ENCODE measurements around the gene OBSCN.
"Not testable (repeated sequence)": the region's sequence is repeated elsewhere in the genome, so short reads cannot be mapped to it uniquely, and the experiment has no call there.

The OBSCN gene

DNA sequence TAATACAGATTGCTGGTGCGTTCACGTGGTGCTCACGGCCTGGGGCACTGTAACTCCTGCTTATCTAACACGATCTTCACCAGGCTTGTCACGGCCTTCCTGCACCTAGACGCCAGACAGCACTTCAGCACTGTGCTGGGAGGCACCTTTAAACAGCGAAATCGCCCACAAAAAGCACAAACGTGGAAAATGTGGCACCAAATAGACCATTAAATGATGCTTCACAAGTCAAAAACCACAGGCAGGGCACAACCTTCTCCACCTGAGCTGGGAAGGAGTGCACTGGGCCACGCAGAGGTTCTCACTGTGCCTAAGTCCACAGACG, 22.2 kb upstream of the OBSCN start:
- no peak for DNase-seq (ENCODE audit: low spot score)

DNA sequence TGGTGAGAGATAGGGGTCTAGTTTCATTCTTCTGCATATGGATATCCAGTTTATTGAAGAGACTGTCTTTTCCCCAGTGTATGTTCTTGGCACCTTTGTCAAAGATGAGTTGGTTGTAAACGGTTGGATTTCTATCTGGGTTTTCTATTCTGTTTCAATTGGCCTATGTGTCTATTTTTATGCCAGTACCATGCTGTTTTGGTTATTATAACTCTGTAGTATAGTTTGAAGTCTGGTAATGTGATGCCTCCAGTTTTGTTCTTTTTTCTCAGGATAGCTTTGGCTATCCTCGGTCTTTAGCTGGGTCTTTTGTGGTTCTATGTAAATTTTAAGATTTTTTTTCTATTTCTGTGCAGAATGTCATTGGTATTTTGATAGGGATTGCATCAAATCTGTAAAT, 19.6 kb upstream of the OBSCN start:
- DNase-seq (ENCODE audit: low spot score): not testable (repeated sequence)

DNA sequence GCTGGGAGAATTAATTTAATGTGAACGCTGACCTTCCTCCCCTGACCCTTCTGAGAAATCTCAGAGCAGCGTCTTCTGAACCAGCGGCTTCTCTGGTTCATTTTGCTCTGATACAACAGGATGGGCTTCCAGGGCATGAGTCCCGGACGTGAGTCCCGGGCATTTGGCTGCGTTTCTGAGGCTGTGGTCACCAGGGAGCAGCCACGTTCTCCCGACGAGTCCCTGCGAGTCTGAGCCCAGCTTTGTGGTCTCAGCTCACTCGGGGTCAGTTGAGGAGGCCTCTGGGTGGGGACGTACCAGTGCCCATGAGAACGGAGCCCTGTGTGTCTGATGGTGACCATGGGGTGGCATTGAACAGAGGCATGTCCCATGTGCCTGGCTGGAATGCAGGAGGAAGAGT, 17.7 kb upstream of the OBSCN start:
- DNase-seq (ENCODE audit: low spot score): no peak

DNA sequence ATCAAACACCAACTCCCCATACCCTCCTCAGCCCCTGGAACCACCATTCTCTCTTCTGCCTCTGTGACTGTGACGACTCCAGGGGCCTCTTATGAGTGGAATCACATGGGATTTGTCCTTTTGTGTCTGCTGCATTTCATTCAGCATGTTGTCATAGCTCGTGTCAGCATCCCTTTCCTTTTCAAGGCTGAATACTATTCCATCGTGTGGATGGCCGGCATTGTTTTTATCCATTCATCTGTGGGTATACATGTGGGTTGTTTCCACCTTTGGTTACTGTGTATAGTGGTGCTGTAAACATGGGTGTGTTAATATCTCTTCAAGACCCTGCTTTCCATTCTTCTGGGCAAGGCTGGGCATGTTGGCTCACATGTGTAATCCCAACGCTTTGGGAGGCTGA, 17.1 kb upstream of the OBSCN start:
- no peak for DNase-seq (ENCODE audit: low spot score)

DNA sequence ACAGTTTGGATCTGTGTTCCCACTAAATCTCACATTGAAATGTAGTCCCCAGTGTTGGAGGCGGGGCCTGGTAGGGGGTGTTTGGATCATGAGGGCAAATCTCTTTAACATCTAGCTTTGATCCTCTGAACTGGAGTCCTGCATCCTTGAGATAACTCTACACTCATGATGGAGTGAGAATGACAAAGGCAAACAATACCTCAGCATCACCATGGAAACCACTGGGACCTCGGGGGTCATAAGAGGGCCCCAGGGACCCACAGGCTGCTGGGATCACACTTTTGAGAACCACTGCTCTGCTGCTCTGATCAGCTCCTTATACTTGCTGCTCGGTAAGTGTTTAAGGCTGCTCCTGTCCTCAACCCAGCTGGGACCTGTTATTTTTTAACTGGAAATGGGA, 13.4 kb upstream of the OBSCN start:
- DNase-seq (ENCODE audit: low spot score): no peak

DNA sequence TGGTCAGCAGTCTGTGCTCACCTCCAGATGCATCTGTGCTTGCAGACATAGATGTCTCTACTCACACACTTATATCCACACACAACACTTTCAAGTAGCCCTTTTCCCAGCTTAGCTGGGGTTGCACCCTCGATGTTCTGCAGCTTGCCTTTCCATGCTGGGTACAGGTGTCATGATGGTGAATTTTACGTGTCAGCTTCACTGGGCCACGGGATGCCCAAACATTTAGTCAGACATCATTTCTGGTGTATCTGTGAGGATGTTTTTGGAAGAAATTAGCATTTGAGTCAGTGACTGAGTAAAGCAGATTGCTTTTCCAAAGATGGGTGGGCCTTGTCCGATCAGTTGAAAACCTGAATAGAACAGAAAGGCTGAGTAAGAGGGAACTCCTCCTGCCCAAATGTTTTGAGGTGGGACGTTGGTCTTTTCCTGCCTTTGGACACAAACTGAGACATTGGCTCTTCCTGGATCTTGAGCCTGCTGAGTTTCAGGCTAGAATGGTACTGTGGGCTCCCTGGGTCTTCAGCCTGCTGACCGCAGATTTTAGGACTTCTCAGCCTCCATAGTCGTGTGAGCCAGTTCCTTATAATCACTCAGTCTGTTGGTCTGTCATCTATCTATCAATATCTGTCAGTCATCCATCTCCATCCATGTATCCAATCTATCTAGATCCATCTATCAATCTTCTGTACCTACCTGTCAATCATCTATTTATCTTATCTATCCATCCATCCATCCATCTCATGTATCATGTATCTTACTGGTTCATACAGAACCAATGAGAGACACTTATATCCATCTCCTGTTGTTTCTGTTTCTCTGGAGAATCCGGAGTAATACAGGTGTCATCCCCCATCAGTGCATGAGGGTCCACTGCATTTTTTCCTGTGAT, 12.7 kb upstream of the OBSCN start:
- DNase-seq (ENCODE audit: low spot score): no peak

DNA sequence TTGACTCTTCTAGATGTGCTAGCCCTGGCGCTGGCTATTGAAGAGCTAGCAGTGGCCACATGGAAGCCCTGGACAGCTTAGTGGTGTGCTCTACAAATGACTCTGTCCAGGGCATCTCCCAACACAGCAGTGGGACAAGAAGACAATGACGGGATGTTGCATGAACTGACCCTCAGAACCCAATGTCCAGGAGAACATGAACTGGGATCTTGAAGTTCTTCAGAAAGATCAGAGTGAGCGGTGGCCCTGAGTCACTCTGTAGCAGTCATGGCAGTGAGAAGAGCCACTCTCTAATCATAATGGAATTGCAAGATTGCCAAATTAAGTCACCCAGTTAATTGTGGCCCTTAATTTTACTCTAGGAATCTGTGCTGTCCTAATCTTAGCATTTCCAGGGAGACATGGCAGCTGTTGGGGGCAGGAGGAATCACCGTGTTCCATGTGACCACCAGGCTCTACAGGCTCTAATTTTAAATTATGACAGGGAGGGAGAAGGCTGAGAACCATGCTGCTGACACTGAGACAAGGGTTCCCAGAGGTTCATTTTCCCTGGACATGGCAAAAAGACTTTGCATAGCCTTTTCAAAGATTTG, 10.2 kb upstream of the OBSCN start:
- DNase-seq (ENCODE audit: low spot score): no peak

DNA sequence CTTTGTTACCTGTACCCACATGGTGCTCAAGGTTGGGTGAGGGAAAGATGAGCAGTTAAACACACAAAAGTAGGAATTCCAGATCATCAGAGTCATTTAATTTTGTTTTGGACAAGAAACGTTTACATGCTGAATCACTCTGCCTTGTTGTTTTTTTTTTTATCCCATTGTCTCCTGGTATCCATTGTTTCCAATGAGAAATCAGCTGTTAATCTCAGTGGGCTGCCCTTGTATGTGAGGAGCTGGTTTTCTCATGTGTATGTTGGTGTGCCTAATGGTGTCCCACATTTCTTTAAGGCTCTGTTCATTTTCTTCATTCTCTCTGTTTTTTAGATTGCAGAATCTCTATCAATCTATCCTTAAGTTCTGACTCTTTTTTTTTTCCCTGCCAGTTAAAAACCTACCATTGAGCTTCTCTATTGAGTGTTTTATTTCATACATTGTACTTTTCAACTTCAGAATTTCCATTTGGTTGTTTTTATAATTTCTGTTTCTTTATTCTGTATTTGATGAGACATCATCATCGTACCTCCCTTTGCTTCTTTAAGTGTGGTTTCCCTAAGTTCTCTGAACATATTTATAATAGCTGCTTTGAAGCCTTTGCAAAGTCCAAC, 8.8 kb upstream of the OBSCN start:
- no peak for DNase-seq (ENCODE audit: low spot score)

DNA sequence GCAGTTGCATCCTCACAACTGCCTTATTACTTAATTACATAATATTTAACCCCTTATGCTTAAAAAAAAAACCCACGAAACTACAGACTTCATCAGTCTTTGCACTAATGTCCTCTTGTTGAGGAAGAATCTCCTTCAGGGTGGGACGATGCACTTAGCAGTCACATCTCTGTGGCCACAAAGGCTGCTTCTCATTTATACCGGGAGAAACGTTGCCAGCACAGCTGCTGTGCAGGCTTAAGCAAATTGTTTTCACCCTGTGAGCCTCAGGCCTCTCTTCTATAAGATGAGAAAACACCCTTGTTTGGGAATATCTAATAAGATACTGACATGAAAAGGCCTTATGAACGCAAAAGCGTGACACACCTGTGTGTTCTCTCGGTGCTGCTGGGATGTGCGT, 2.9 kb upstream of the OBSCN start:
- no peak for DNase-seq (ENCODE audit: low spot score)

DNA sequence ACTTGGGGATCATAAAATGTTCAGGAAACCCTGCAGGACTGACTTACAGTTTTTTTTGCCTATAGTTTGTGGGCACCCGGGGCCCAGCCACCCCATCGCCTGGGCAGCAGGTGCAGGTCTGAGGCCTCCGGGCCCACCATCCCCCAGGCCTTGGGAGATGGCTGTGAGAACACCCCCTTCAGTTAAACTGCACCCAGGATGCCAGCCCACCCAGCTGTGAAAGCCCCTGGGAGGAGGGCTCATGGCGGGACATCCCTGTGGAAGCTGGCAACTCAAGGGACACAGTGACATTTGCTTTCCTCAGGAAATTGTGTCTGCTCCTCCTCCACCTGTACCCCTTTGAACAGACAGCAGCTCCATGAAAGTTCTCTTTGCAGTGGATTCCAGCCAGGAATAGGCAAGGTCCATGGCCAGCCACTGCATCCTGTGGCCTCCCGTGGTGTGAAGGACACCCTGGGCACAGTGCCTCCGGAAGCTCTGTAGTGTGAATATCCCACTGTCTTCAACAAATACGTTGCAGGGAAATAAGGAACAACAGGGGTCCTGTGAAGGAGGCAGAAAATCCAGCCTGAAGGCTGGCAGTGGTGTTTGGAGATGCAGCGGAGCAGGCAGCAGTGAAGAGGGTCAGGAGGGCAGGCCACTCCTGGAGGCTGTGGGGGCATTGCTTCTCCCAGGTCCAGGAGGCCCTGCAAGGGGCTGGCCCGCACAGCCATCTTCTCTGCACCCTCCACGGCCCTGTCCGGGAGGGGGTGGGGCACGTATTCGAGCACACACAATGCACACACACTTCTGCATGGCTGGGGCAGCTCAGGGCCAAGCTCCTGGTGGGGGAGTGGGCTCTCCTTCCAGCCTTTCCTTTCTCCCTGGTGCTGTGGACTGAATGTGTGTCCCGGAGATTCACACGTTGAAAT, 2.1 kb upstream of the OBSCN start:
- no peak for DNase-seq (ENCODE audit: low spot score)

DNA sequence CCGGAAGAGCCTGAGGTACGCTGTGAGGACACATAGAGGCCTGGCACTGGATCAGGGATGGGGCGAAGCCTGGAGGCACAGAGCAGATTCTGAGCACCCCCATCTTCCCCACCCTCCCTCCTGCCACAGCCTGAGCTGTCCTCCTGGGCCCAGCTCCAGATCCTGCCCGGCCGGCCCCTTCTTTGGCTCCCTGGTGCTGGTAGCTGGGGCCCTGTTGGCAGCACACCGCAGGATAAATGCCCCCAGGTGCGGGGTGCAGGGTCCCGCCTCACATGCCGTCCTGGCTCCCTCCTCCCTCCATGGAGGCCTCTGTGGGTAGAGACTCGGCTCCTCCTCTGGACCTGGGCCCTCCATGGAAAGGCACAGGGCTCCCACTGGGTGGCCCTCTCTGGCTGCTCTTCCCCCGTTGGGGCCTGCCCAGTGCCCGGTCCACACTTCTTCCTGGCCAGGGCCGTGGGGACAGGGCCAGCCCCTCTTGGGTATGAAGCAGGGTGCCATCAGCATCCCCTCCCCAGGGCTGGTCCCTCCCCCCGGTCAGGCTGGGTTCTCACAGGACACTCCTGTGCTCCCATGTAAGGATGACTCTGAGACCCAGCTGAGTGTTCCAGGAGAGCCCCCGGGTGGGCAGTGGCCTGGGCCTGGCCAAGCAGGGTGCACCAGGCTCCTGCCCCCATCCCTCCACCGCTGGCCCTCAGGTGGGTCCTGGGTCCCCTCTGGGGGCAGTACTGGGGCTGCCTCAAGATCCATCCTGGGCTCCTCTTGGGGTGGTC, 1.1 kb upstream of the OBSCN start:
- DNase-seq (ENCODE audit: low spot score): no peak

DNA sequence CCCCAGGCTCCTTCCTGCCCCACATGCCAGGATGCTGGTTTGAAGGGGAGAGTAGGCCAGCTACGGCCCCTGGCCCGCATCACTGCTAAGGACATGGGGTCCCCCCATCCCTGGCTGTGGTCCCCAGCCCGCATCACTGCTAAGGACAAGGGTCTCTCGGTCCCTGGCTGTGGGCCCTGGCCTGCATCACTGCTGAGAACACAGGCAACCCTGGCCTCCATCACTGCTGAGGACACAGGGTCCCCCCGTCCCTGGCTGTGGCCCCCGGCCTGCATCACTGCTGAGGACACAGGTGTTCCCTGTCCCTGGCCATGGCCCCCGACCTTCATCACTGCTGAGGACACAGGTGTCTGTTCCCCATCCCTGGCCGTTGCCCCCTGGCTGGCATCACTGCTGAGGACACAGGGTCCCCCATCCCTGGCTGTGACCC, 448 bp upstream of the OBSCN start:
- DNase-seq (ENCODE audit: low spot score): no peak

DNA sequence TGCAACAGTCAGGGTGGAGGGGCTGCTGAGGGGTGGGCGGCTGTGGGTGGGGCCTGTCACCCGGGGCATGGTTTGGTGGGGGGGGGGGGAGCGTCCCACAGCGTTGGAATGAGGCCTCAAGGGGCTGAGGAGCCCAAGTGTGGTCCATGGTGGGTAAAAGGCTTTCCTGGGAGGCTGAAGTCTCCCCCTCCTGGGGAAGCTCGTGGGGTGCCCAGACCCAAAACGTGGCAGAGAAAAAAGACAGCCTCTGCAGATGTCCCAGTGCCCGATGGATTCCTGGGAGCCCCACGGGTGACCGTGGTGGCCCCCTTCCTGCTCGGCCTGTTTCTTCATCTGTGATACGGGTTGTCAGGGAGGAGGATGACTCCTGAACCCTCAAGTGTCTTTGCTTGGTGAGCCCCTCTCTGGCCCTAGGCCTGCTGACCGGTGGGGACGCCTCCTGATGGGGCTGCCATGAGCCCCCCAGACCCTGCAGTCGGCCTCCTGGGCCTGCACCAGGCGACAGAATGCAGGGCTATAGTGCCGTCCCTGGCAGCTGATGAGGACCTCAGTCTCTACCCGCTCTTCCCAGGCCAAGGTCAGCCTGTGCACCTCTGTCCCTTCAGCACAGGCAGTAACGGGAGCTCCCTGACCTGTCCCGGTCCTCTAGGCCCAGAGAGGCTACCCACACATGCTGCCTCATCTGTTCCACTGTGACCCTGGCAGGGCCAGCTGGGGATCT, 1.1 kb downstream of the OBSCN start:
- DNase-seq (ENCODE audit: low spot score): no peak

DNA sequence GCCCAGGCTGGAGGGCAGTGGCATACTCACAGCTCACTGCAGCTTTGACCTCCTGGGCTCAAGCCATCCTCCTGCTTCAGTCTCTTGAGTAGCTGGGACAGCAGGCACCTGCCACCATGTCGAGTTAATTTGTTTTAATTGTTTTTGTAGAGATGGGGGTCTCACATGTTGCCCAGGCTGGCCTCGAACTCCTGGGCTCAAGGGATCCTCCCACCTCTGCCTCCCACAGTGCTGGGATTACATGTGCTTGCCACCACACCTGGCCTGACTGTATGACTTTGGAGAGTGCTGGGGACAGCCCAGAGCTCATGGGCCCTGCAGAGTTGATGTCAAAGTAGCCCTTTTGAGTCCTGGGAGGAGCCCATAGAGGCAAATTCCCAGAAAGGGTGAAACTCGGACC, 1.8 kb downstream of the OBSCN start:
- no peak for DNase-seq (ENCODE audit: low spot score)

DNA sequence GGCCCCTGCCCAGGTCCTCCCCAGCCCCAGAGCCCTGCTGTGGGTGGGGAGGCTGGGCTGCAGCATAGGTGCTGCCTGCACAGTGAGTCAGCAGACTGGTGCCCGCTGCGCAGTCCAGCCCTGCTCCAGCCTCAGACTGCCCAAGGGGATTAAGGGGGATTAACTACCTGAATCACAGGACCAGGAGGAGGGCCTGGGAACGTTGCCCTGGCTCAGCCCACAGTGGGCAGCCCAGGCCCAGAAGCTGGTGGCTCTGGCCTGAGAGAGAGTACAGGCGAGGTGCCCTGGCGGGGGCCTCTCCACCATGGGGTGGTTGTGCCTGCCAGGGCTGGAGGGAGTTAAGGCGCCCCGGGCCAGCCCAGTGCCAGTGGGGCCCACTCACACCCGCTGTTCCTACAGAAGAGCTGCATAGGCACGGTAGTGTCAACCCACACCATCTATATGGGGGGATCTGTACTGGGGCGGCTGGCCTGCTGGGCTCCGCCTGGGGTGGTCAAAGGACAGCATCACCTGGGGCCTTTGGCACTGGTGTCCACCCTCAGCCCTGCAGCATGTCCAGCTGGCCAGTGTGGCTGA, 2.3 kb downstream of the OBSCN start:
- no peak for DNase-seq (ENCODE audit: low spot score)

DNA sequence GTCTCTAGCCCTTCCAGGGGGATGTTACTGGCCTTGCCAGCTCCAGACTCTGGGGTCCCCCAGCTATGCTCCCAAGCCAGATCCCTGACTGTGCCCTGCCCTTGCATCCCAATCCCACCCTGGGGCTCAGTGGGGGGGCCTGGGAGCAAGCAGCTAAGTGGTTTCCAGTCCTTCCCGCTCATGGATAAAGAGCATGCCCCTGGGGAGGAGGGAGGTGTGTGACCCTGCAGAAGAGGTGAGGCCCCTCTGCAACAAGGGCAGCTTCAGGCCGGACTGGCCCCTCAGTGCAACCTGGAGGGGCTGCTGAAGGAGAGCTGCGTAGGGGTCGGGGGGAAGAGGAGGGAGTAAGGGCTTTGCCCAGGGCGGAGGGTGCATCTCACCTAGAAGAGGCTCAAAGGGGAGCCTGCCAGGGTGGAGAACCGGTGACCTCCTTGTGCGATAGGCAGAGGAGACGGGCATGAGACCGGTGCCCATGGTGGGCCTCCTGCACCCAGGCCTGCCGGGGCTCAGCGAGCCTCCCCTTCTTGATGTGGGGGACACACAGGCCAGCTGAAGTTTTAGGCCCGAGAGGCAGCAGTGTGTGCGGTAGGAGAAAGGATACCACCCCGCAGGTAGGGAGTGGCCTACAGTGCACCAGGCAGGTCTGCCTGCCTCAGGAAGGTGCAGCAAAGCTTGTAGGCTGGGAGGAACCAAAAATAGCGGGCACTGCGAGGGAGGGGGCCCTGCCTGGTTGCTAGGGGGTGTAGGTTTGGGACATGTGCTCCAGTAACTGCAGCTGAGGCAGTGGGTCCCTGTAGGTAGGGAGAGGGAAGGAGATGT, 3.1 kb downstream of the OBSCN start:
- DNase-seq (ENCODE audit: low spot score): no peak

DNA sequence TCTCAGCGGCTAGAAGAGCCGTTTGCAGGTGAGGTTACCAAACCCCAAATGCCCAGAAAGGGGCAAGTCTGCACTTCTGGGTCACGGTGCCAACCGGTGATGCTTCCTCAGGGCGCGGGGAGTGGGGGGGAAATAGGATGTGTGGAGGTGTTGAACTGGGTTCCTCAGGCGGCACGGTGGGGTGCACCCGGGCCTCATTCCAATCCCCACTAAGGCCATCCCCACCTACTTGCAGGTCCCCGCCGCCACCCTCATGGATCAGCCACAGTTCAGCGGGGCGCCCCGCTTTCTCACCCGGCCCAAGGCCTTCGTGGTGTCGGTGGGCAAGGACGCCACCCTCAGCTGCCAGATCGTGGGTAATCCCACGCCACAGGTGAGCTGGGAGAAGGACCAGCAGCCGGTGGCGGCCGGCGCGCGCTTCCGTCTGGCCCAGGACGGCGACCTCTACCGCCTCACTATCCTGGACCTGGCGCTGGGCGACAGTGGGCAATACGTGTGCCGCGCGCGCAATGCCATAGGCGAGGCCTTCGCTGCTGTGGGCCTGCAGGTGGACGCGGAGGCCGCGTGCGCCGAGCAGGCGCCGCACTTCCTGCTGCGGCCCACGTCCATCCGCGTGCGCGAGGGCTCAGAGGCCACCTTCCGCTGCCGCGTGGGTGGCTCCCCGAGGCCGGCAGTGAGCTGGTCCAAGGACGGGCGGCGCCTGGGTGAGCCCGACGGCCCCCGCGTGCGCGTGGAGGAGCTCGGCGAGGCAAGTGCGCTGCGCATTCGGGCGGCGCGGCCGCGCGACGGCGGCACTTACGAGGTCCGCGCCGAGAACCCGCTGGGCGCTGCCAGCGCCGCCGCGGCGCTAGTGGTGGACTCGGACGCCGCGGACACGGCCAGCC, 3.9 kb downstream of the OBSCN start:
- DNase-seq (ENCODE audit: low spot score): no peak

DNA sequence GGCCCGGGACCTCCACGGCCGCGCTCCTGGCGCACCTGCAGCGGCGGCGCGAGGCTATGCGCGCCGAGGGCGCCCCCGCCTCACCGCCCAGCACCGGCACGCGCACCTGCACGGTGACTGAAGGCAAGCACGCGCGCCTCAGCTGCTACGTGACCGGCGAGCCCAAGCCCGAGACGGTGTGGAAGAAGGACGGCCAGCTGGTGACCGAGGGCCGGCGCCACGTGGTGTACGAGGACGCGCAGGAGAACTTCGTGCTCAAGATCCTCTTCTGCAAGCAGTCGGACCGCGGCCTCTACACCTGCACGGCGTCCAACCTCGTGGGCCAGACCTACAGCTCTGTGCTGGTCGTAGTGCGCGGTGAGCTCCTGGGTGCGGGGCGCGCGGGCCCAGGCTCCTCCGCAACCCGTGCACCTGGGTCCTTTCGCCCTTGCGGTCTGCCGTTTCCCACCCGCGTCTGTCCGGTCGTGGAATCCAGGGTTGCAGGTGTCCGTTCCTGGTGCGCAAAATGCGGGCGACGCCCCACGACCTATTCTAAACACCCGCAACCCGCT, 4.6 kb downstream of the OBSCN start:
- no peak for DNase-seq (ENCODE audit: low spot score)
